Neural crest cell (in vitro differentiated cells): ENCODE results near the gene PREX1. TPM values are rescaled to one million over a fixed set of nuclear protein-coding genes. Genes with fewer than 3 reads are reported as not detected.

Experiments used
- DNase-seq: peaks from one replicate; pipeline ENCODE4 v3.0.0; 2021; ENCODE audit warnings: low read depth, mixed read lengths, low spot score
- H3K27ac Mint-ChIP-seq: one replicate; pipeline ENCODE4 v1.8.0; 2021; ENCODE audit warnings: mild to moderate bottlenecking, mixed read lengths; ENCODE audit not compliant: unreplicated experiment
- H3K27me3 Mint-ChIP-seq: 2 replicates; pipeline ENCODE4 v1.8.0; 2021; ENCODE audit warnings: low read depth, mild to moderate bottlenecking, mixed read lengths
- H3K36me3 Mint-ChIP-seq: 2 replicates; pipeline ENCODE4 v1.8.0; 2021; ENCODE audit warnings: low read depth, mild to moderate bottlenecking, mixed read lengths
- H3K4me1 Mint-ChIP-seq: 2 replicates; pipeline ENCODE4 v1.8.0; 2021; ENCODE audit warnings: mixed read lengths
- H3K4me3 Mint-ChIP-seq: one replicate; pipeline ENCODE4 v1.8.0; 2021; ENCODE audit warnings: mild to moderate bottlenecking, mixed read lengths
- H3K9me3 Mint-ChIP-seq: 2 replicates; pipeline ENCODE4 v1.8.0; 2021; ENCODE audit warnings: mixed read lengths
- CTCF ChIP-seq: fragments of 200-600 bp; sonication (generic); conservative IDR thresholded peaks from 2 replicates; pipeline ENCODE4 v1.5.0; 2021; ENCODE audit warnings: antibody characterized with exemption, mild to moderate bottlenecking
- total RNA-seq: library from RNA; stranded (reverse); gene quantifications from 2 replicates; pipeline ENCODE4 v1.2.1, GENCODE V29; 2021

The PREX1 gene
- total RNA-seq, 1 donor from 2014 or later = 72.4 TPM

GRCh38 chr20:48606841-48607543 is 220.8 kb downstream of the PREX1 start:
- Mint-ChIP-seq H3K36me3 (no peaks in the 10 kb centered on the region), H3K27ac (no peak overlapping the region), H3K4me3 (no peak overlapping the region), H3K27me3 (no peaks in the 10 kb centered on the region), H3K4me1 (peaks cover 8% of the 10 kb centered on the region), H3K9me3 (no peaks in the 10 kb centered on the region)
- DNase-seq = no peak
- TF ChIP-seq CTCF = no peak

GRCh38 chr20:48606172-48606840 is 221.5 kb downstream of the PREX1 start:
- Mint-ChIP-seq H3K36me3 (no peaks in the 10 kb centered on the region), H3K4me3 (no peak overlapping the region), H3K27ac (no peak overlapping the region), H3K27me3 (no peaks in the 10 kb centered on the region), H3K9me3 (no peaks in the 10 kb centered on the region), H3K4me1 (peaks cover 8% of the 10 kb centered on the region)
- no peak for DNase-seq
- TF ChIP-seq CTCF = no peak

- Mint-ChIP-seq H3K9me3 (no peaks in the 10 kb centered on the region), H3K27me3 (peaks cover 2% of the 10 kb centered on the region), H3K4me1 (peaks cover 5% of the 10 kb centered on the region), H3K4me3 (no peak overlapping the region), H3K36me3 (no peaks in the 10 kb centered on the region), H3K27ac (no peak overlapping the region)
- DNase-seq = no peak
- TF ChIP-seq CTCF = no peak
These were observed 222.2 kb downstream of the PREX1 start for GRCh38 chr20:48605364-48606171.

GRCh38 chr20:48604936-48605335 is 222.9 kb downstream of the PREX1 start:
- Mint-ChIP-seq H3K27me3 (peaks cover 2% of the 10 kb centered on the region), H3K9me3 (no peaks in the 10 kb centered on the region), H3K4me1 (peaks cover 5% of the 10 kb centered on the region), H3K36me3 (no peaks in the 10 kb centered on the region), H3K27ac (no peak overlapping the region), H3K4me3 (no peak overlapping the region)
- TF ChIP-seq CTCF = no peak
- no peak for DNase-seq

DNA sequence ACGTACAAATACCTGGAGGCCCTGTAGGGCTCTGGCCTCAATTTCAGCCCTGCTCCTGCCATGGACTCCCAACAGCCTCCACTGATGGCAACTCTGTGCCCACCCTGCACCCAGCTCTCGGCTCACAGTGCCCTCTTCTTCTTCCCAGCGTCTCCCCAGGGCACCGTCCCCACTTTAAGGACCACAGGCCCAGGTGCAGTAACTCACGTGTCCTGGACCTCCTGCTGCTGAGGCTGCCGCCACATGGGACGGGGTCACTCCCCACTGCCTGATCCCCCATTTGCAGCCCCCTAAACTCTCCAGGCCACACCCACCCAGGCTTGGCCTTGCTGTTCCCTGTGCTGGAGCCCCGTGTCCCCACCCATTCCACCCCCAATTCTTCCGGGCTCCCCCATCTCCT is 223.4 kb downstream of the PREX1 start:
- H3K27me3 Mint-ChIP-seq = peaks cover 2% of the 10 kb centered on the region

More for the DNA sequence above, 223.4 kb downstream of the PREX1 start:
- no peak for DNase-seq
- Mint-ChIP-seq H3K27ac (no peak overlapping the region), H3K4me1 (peaks cover 5% of the 10 kb centered on the region), H3K36me3 (no peaks in the 10 kb centered on the region), H3K9me3 (no peaks in the 10 kb centered on the region), H3K4me3 (no peak overlapping the region)
- TF ChIP-seq CTCF = no peak
